Hepatocyte (in vitro differentiated cells): ENCODE measurements around the gene STK10. TPM values are rescaled to one million over a fixed set of nuclear protein-coding genes. Genes with fewer than 3 reads are reported as not detected.

Experiments
- DNase-seq: peaks from one replicate; pipeline ENCODE4 v3.0.0-alpha.2; 2016; ENCODE audit warnings: low spot score
- H2AFZ ChIP-seq: fragments of 200-600 bp; sonication (generic); 2 replicates; pipeline ENCODE4 v1.6.0; 2016; ENCODE audit warnings: antibody characterized with exemption, mild to moderate bottlenecking
- H3K27ac ChIP-seq: fragments of 200-600 bp; sonication (generic); 2 replicates; pipeline ENCODE4 v1.5.1; 2016; ENCODE audit warnings: mild to moderate bottlenecking
- H3K27me3 ChIP-seq: fragments of 200-600 bp; sonication (generic); 2 replicates; pipeline ENCODE4 v1.6.1; 2016
- H3K36me3 ChIP-seq: fragments of 200-600 bp; sonication (generic); replicated peaks from 2 replicates; pipeline ENCODE4 v1.5.1; 2016; ENCODE audit warnings: low read depth; ENCODE audit not compliant: insufficient read depth
- H3K4me1 ChIP-seq: fragments of 200-600 bp; sonication (generic); 2 replicates; pipeline ENCODE4 v1.5.1; 2016; ENCODE audit warnings: mild to moderate bottlenecking, moderate library complexity; ENCODE audit not compliant: insufficient read depth
- H3K4me2 ChIP-seq: fragments of 200-600 bp; sonication (generic); 2 replicates; pipeline ENCODE4 v1.6.0; 2016
- H3K4me3 ChIP-seq: fragments of 200-600 bp; sonication (generic); 2 replicates; pipeline ENCODE4 v1.5.1; 2016; ENCODE audit warnings: mild to moderate bottlenecking
- H3K79me2 ChIP-seq: fragments of 200-600 bp; sonication (generic); 2 replicates; pipeline ENCODE4 v1.6.0; 2017; ENCODE audit warnings: mild to moderate bottlenecking
- H3K9me2 ChIP-seq: fragments of 200-600 bp; sonication (generic); replicated peaks from 2 replicates; pipeline ENCODE4 v1.6.0; 2017; ENCODE audit warnings: mild to moderate bottlenecking; ENCODE audit not compliant: insufficient read depth
- H3K9me3 ChIP-seq: fragments of 200-600 bp; sonication (generic); 2 replicates; pipeline ENCODE4 v1.5.1; 2016; ENCODE audit warnings: low read depth, mild to moderate bottlenecking
- H4K20me1 ChIP-seq: fragments of 200-600 bp; sonication (generic); 2 replicates; pipeline ENCODE4 v1.6.0; 2016; ENCODE audit warnings: mild to moderate bottlenecking; ENCODE audit not compliant: insufficient read depth, poor library complexity, severe bottlenecking
- EZH2 ChIP-seq: fragments of 200-600 bp; sonication (generic); IDR thresholded peaks from 2 replicates; pipeline ENCODE4 v1.6.1; 2016; ENCODE audit warnings: antibody characterized with exemption, mild to moderate bottlenecking, borderline replicate concordance
- EZH2phosphoT487 ChIP-seq: fragments of 200-600 bp; sonication (generic); IDR thresholded peaks from one replicate; pipeline ENCODE4 v1.6.1; 2018; ENCODE audit warnings: antibody characterized with exemption, mild to moderate bottlenecking, low read depth, moderate library complexity; ENCODE audit not compliant: unreplicated experiment, severe bottlenecking
- WGBS: methylation state at CpG from one replicate; pipeline ENCODE4 v1.1.6; 2016; ENCODE audit warnings: low lambda C conversion rate; ENCODE audit errors: missing lambda C conversion rate; 5-methylcytosine and 5-hydroxymethylcytosine counted together
- polyA plus RNA-seq: library from polyadenylated mRNA; unstranded; fragments of >200 nt; fragmentation: Nextera tagmentation; extraction: Ambion mirVana; gene quantifications from 2 replicates; pipeline ENCODE4 v1.2.1, GENCODE V29; 2016
- total RNA-seq: library from RNA; depleted of rRNA; stranded (reverse); fragments of >200 nt; gene quantifications from 2 replicates; pipeline ENCODE4 v1.2.3, GENCODE V29; 2014
- TF ChIP-seq, protein P1 (sequence below): fragments of 200-600 bp; sonication (generic); IDR thresholded peaks from 2 replicates; pipeline ENCODE4 v1.5.1; 2016; ENCODE audit warnings: antibody characterized with exemption, mild to moderate bottlenecking; ENCODE audit not compliant: poor library complexity

Gene STK10
- total and polyA plus RNA-seq, 2 experiments from 2014 or later: 11.3 to 19.3 TPM

DNA sequence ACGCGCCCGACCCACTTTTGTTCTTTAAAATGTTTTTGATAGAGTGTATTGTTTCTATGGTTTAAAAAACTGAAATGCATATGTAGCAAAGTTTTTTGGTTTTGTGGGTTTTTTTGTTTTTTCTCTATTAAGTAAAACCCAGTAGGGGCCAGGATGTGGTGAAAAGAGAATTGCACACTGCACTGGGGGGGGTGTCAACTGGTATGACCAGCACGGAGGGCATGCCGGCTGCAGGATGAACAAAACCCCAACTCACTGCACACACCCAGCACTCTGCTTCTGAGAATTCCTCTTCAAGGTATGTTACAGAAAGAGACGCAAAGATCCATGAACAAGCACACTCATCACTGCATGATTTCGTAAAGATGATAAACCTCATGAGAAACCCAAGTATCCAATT, 75.0 kb downstream of the STK10 start:
- no peak for DNase-seq
- Histone ChIP-seq H3K4me1 (peaks cover 14% of the 10 kb centered on the region), H3K36me3 (no peaks in the 10 kb centered on the region), H3K9me3 (no peaks in the 10 kb centered on the region), H4K20me1 (no peaks in the 10 kb centered on the region), H3K79me2 (no peaks in the 10 kb centered on the region), H3K4me2 (no peak overlapping the region), H3K27me3 (no peaks in the 10 kb centered on the region), H3K4me3 (no peak overlapping the region), H2AFZ (no peak overlapping the region), H3K27ac (no peak overlapping the region), H3K9me2 (no peaks in the 10 kb centered on the region)
- TF ChIP-seq EZH2 (no peak), EZH2phosphoT487 (no peak)
- TF ChIP-seq, protein P1, sequence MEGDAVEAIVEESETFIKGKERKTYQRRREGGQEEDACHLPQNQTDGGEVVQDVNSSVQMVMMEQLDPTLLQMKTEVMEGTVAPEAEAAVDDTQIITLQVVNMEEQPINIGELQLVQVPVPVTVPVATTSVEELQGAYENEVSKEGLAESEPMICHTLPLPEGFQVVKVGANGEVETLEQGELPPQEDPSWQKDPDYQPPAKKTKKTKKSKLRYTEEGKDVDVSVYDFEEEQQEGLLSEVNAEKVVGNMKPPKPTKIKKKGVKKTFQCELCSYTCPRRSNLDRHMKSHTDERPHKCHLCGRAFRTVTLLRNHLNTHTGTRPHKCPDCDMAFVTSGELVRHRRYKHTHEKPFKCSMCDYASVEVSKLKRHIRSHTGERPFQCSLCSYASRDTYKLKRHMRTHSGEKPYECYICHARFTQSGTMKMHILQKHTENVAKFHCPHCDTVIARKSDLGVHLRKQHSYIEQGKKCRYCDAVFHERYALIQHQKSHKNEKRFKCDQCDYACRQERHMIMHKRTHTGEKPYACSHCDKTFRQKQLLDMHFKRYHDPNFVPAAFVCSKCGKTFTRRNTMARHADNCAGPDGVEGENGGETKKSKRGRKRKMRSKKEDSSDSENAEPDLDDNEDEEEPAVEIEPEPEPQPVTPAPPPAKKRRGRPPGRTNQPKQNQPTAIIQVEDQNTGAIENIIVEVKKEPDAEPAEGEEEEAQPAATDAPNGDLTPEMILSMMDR: no peak
- WGBS: 95% methylated on average over 7 of the region's 7 CpGs

DNA sequence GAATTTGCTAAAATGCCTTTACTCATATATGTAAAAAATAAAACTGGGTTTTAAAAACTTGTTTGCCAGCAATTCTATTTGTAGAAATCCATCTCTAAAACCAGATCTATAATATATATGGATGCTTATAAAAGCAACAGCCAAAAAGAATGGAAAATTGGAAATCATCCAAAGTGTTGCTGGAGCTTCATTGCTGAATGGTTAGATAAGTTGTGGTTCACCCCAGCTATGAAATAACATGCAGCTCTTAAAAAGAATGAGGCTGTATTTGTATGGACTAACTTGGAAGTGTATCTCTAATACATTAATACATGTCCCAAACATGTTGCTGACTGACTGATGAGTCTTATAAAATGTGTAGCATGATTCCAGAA, 76.2 kb downstream of the STK10 start:
- TF ChIP-seq EZH2phosphoT487 (no peak), EZH2 (no peak)
- TF ChIP-seq, protein P1: no peak
- peaks cover 20% of the 10 kb centered on the region for H3K4me1 ChIP-seq
- H3K4me3 ChIP-seq: no peak overlapping the region
- H3K27me3 ChIP-seq: no peaks in the 10 kb centered on the region
- no peaks in the 10 kb centered on the region for H3K9me2 ChIP-seq
- no peaks in the 10 kb centered on the region for H4K20me1 ChIP-seq
- peak overlapping the region; percentile 69 for H3K4me2 ChIP-seq
- no peak for DNase-seq
- no peaks in the 10 kb centered on the region for H3K36me3 ChIP-seq
- H3K9me3 ChIP-seq: no peaks in the 10 kb centered on the region
- H2AFZ ChIP-seq: no peak overlapping the region
- no peaks in the 10 kb centered on the region for H3K79me2 ChIP-seq
- H3K27ac ChIP-seq: peak overlapping the region; percentile 83

GRCh38 chr5:172110921-172111851, 76.8 kb downstream of the STK10 start:
- H3K36me3 ChIP-seq: no peaks in the 10 kb centered on the region
- 39% methylated on average over 17 of the region's 17 CpGs for WGBS
- peak overlapping the region; percentile 69 for H3K4me2 ChIP-seq
- TF ChIP-seq EZH2 (no peak), EZH2phosphoT487 (no peak)
- TF ChIP-seq, protein P1: no peak
- no peaks in the 10 kb centered on the region for H3K9me3 ChIP-seq
- H3K27me3 ChIP-seq: no peaks in the 10 kb centered on the region
- H2AFZ ChIP-seq: no peak overlapping the region
- no peaks in the 10 kb centered on the region for H3K79me2 ChIP-seq
- H3K4me1 ChIP-seq: peaks cover 23% of the 10 kb centered on the region
- H4K20me1 ChIP-seq: no peaks in the 10 kb centered on the region
- H3K9me2 ChIP-seq: no peaks in the 10 kb centered on the region
- peak; percentile 41 for DNase-seq
- H3K4me3 ChIP-seq: no peak overlapping the region
- peak overlapping the region; percentile 83 for H3K27ac ChIP-seq
